OCI-LY7 (cell line): ENCODE results near the gene CNPY1.

Experiments used
- CTCF ChIP-seq: fragments of 200-600 bp; sonication (generic); conservative IDR thresholded peaks from 2 replicates; pipeline ENCODE4 v1.5.1; 2014; ENCODE audit warnings: mild to moderate bottlenecking, antibody characterized with exemption, low read length, moderate library complexity, mixed read lengths
- EZH2phosphoT487 ChIP-seq: fragments of 200-600 bp; sonication (generic); IDR thresholded peaks from 2 replicates; pipeline ENCODE4 v1.6.1; 2018; ENCODE audit warnings: low read depth, borderline replicate concordance, mild to moderate bottlenecking, mixed run types, antibody characterized with exemption, low read length, moderate library complexity, mixed read lengths

- no peak for TF ChIP-seq CTCF
- TF ChIP-seq EZH2phosphoT487, result no peak
Observed at GRCh38 chr7:155471718-155472117, 74.6 kb downstream of the CNPY1 start.
